Fibroblast of mammary gland (primary cell): ENCODE measurements around the gene HTR4.
A peak's percentile ranks its signal among the peaks of the same experiment; 100 is the strongest.

Experiments used
- DNase-seq: peaks from one replicate; pipeline ENCODE4 v3.0.0-alpha.2; 2010; ENCODE audit warnings: low read depth
- H3K4me3 ChIP-seq: 2 replicates; pipeline ENCODE4 v1.5.1; 2011; ENCODE audit warnings: low read depth, mild to moderate bottlenecking, low read length, moderate library complexity; ENCODE audit not compliant: control insufficient read depth
- CTCF ChIP-seq: conservative IDR thresholded peaks from 2 replicates; pipeline ENCODE4 v1.5.1; 2011; ENCODE audit warnings: low read depth, low read length, inconsistent platforms; ENCODE audit not compliant: control insufficient read depth, insufficient read depth

The HTR4 gene

GRCh38 chr5:148653836-148654781 lies at the start of gene HTR4:
Gene HTR4 (minus strand): TSS chr5:148654527. CDS start chr5:148637014, 17,513 bp downstream.
- TF ChIP-seq CTCF, result no peak
- no peak within 1 kb of the TSS for H3K4me3 ChIP-seq
- no peak for DNase-seq

GRCh38 chr5:148702019-148702596 lies 47.8 kb upstream of the HTR4 start:
- DNase-seq, result no peak
- no peak for TF ChIP-seq CTCF
- H3K4me3 ChIP-seq, result no peak overlapping the region

GRCh38 chr5:148699028-148699427 lies 44.7 kb upstream of the HTR4 start:
- H3K4me3 ChIP-seq, result no peak overlapping the region
- DNase-seq, result no peak
- TF ChIP-seq CTCF, result no peak

GRCh38 chr5:148697809-148698196 lies 43.5 kb upstream of the HTR4 start:
- H3K4me3 ChIP-seq, result no peak overlapping the region
- TF ChIP-seq CTCF, result no peak
- peak; percentile 16 for DNase-seq

- DNase-seq, result peak; percentile 65
- no peak overlapping the region for H3K4me3 ChIP-seq
- no peak for TF ChIP-seq CTCF
Observed at GRCh38 chr5:148697180-148697808, 43.0 kb upstream of the HTR4 start.

- H3K4me3 ChIP-seq, result no peak overlapping the region
- no peak for TF ChIP-seq CTCF
- no peak for DNase-seq
Observed at GRCh38 chr5:148696187-148697036, 42.1 kb upstream of the HTR4 start.
